HG03280 (cell line): ENCODE measurements around the gene KLF13.

Experiments used
- ATAC-seq: cut with Tn5 transposase; IDR thresholded peaks from one replicate; pipeline ENCODE4 v1.9.1; 2021; ENCODE audit warnings: mild to moderate bottlenecking, moderate library complexity; ENCODE audit not compliant: unreplicated experiment

The KLF13 gene

GRCh38 chr15:31330836-31331235 lies 4.2 kb downstream of the KLF13 start:
- ATAC-seq = no peak

- no peak for ATAC-seq
These were observed 4.8 kb downstream of the KLF13 start for GRCh38 chr15:31331389-31331788.

- no peak for ATAC-seq
These were observed 5.5 kb downstream of the KLF13 start for GRCh38 chr15:31332020-31332680.

GRCh38 chr15:31332681-31333071 lies 6.0 kb downstream of the KLF13 start:
- no peak for ATAC-seq

- no peak for ATAC-seq
These were observed 6.5 kb downstream of the KLF13 start for GRCh38 chr15:31333119-31333518.

- no peak for ATAC-seq
These were observed 7.2 kb downstream of the KLF13 start for GRCh38 chr15:31333820-31334219.

- no peak for ATAC-seq
These were observed 9.5 kb downstream of the KLF13 start for GRCh38 chr15:31335989-31336592.

GRCh38 chr15:31336593-31337295 lies 10.1 kb downstream of the KLF13 start:
- ATAC-seq = no peak

- ATAC-seq = no peak
These were observed 10.9 kb downstream of the KLF13 start for GRCh38 chr15:31337352-31338031.

- ATAC-seq = no peak
These were observed 11.8 kb downstream of the KLF13 start for GRCh38 chr15:31338318-31338878.

- no peak for ATAC-seq
These were observed 12.4 kb downstream of the KLF13 start for GRCh38 chr15:31338879-31339557.

GRCh38 chr15:31339558-31339895 lies 12.9 kb downstream of the KLF13 start:
- ATAC-seq = no peak

- ATAC-seq = no peak
These were observed 13.4 kb downstream of the KLF13 start for GRCh38 chr15:31340047-31340446.

- ATAC-seq = no peak
These were observed 14.0 kb downstream of the KLF13 start for GRCh38 chr15:31340592-31340991.

GRCh38 chr15:31341071-31341470 lies 14.4 kb downstream of the KLF13 start:
- ATAC-seq = no peak

- ATAC-seq = no peak
These were observed 15.0 kb downstream of the KLF13 start for GRCh38 chr15:31341496-31342195.

- no peak for ATAC-seq
These were observed 15.7 kb downstream of the KLF13 start for GRCh38 chr15:31342381-31342780.

GRCh38 chr15:31342781-31343626 lies 16.4 kb downstream of the KLF13 start:
- no peak for ATAC-seq

- ATAC-seq = no peak
These were observed 17.2 kb downstream of the KLF13 start for GRCh38 chr15:31343831-31344230.
